Stimulated activated CD8-positive, alpha-beta memory T cell treated with anti-CD3 and anti-CD28 coated beads, Interleukin-7, amount 100 ng/mL, for 24 hours (primary cell): Measurements from ENCODE around the gene DCAF12.
A peak's percentile ranks its signal among the peaks of the same experiment; 100 is the strongest.
"Not testable (repeated sequence)": the region's sequence is repeated elsewhere in the genome, so short reads cannot be mapped to it uniquely, and the experiment has no call there.

ENCODE experiments used
- DNase-seq: peaks from one replicate; pipeline ENCODE4 v3.0.0-alpha.2; 2020; ENCODE audit warnings: low read depth

The DCAF12 gene

GRCh38 chr9:34065541-34065940, 61.0 kb downstream of the DCAF12 start:
- no peak for DNase-seq

- no peak for DNase-seq
Observed at GRCh38 chr9:34059954-34060353, 66.5 kb downstream of the DCAF12 start.

GRCh38 chr9:34059281-34059680, 67.2 kb downstream of the DCAF12 start:
- DNase-seq: no peak

GRCh38 chr9:34049630-34050384, 76.7 kb downstream of the DCAF12 start:
- DNase-seq: no peak

- peak; percentile 96 for DNase-seq
Observed at GRCh38 chr9:34048727-34049629, 77.5 kb downstream of the DCAF12 start, which contains the start of gene UBAP2. Gene UBAP2, minus strand, starts transcription at chr9:34048887. Its CDS starts 31,739 bp downstream, at chr9:34017148.

- peak; percentile 19 for DNase-seq
Observed at GRCh38 chr9:34047864-34048726, 78.4 kb downstream of the DCAF12 start.

GRCh38 chr9:34046784-34047379, 79.6 kb downstream of the DCAF12 start:
- DNase-seq: no peak

- no peak for DNase-seq
Observed at GRCh38 chr9:34045903-34046302, 80.6 kb downstream of the DCAF12 start.

GRCh38 chr9:34042074-34042473, 84.4 kb downstream of the DCAF12 start:
- not testable (repeated sequence) for DNase-seq

- not testable (repeated sequence) for DNase-seq
Observed at GRCh38 chr9:34038851-34039250, 87.6 kb downstream of the DCAF12 start.

GRCh38 chr9:34037626-34038025, 88.9 kb downstream of the DCAF12 start:
- no peak for DNase-seq

- no peak for DNase-seq
Observed at GRCh38 chr9:34036625-34037024, 89.9 kb downstream of the DCAF12 start.
